HepG2 (cell line): ENCODE results near the gene MRNIP. TPM values are rescaled to one million over a fixed set of nuclear protein-coding genes. Genes with fewer than 3 reads are reported as not detected.

ENCODE experiments used
- ATRX ChIP-seq: sonication (generic); formaldehyde crosslinking; IDR thresholded peaks from 2 replicates; pipeline ENCODE4 v1.4.0; 2020; ENCODE audit warnings: missing genetic modification reagents, borderline replicate concordance
- HBP1 ChIP-seq: IDR thresholded peaks from 2 replicates; pipeline ENCODE4 v1.6.1; 2016; ENCODE audit warnings: low read depth, control low read depth
- HOMEZ ChIP-seq: IDR thresholded peaks from 2 replicates; pipeline ENCODE4 v1.6.1; 2016; ENCODE audit warnings: low read depth
- KDM5A ChIP-seq: fragments of 200-600 bp; sonication (generic); IDR thresholded peaks from 2 replicates; pipeline ENCODE4 v1.7.0; 2018; ENCODE audit warnings: antibody characterized with exemption, mild to moderate bottlenecking, low read length, borderline replicate concordance
- KLF9 ChIP-seq: IDR thresholded peaks from 2 replicates; pipeline ENCODE4 v1.6.1; 2016; ENCODE audit warnings: low read depth
- PRDM15 ChIP-seq: sonication (generic); formaldehyde crosslinking; IDR thresholded peaks from 2 replicates; pipeline ENCODE4 v1.4.0; 2020; ENCODE audit warnings: missing genetic modification reagents
- PRPF4 ChIP-seq: fragments of 200-400 bp; formaldehyde crosslinking; IDR thresholded peaks from 2 replicates; pipeline ENCODE4 v1.6.1; 2016; ENCODE audit warnings: low read length, low read depth; ENCODE audit not compliant: poor library complexity, severe bottlenecking
- REST ChIP-seq, 2 experiments: IDR thresholded peaks; 2 replicates each; pipeline ENCODE4 v1.6.1; 2011 to 2012; ENCODE audit warnings: low read length in 2 of 2, borderline replicate concordance in 1 of 2, low read depth in 1 of 2, mild to moderate bottlenecking in 1 of 2, moderate library complexity in 1 of 2
- STAG1 ChIP-seq: sonication (generic); formaldehyde crosslinking; IDR thresholded peaks from 2 replicates; pipeline ENCODE4 v1.4.0; 2020; ENCODE audit warnings: missing genetic modification reagents
- THRA ChIP-seq: sonication (generic); formaldehyde crosslinking; IDR thresholded peaks from 2 replicates; pipeline ENCODE4 v1.4.0; 2020; ENCODE audit warnings: missing genetic modification reagents, borderline replicate concordance
- ZNF335 ChIP-seq: sonication (generic); formaldehyde crosslinking; IDR thresholded peaks from 2 replicates; pipeline ENCODE4 v1.4.0; 2020; ENCODE audit warnings: missing genetic modification reagents
- ZNF572 ChIP-seq: sonication (generic); formaldehyde crosslinking; IDR thresholded peaks from 2 replicates; pipeline ENCODE4 v1.5.1; 2020; ENCODE audit warnings: mild to moderate bottlenecking, missing genetic modification reagents
- ZNF784 ChIP-seq: sonication (generic); formaldehyde crosslinking; IDR thresholded peaks from 2 replicates; pipeline ENCODE4 v1.5.1; 2020; ENCODE audit warnings: missing genetic modification reagents, mild to moderate bottlenecking, borderline replicate concordance
- ZSCAN30 ChIP-seq: sonication (generic); formaldehyde crosslinking; IDR thresholded peaks from 2 replicates; pipeline ENCODE4 v1.5.0; 2020; ENCODE audit warnings: mild to moderate bottlenecking, missing genetic modification reagents
- ZSCAN31 ChIP-seq: sonication (generic); formaldehyde crosslinking; IDR thresholded peaks from 2 replicates; pipeline ENCODE4 v1.5.0; 2020; ENCODE audit warnings: low read depth, mild to moderate bottlenecking, missing genetic modification reagents
- polyA plus RNA-seq, 8 experiments: library from polyadenylated mRNA; depleted of rRNA in 3 of 8; stranded (reverse) in 7 of 8; unstranded in 1 of 8; fragments of >200 nt; fragmentation: Illumina TruSeq in 4 of 8; extraction: Trizol in 4 of 8; gene quantifications; 2 replicates each; pipeline versions ENCODE4 v1.2.1 to v1.2.3, GENCODE V29; 2011 to 2016; ENCODE audit warnings: low read depth in 4 of 8, missing spikeins in 1 of 8, mixed read lengths in 1 of 8; ENCODE audit not compliant: insufficient read depth in 1 of 8
- total RNA-seq, 5 experiments: library from RNA; depleted of rRNA; stranded (reverse); fragments of >200 nt; fragmentation: Illumina TruSeq; extraction: Trizol; gene quantifications; 2 replicates each; pipeline ENCODE4 v1.2.3, GENCODE V29; 2016; ENCODE audit warnings: low read depth in 1 of 5

MRNIP gene
- total and polyA plus RNA-seq, 2 of the 13 experiments (the other 11 are each of a cell fraction or from before 2014, with no cell fraction given): 15.5 to 34.1 TPM

- TF ChIP-seq ZNF784 (peak; percentile 52; the same call in 1 of the 2 replicates), HOMEZ (no peak), PRPF4 (peak; percentile 89), ZNF335 (CRISPR knock-in tag) (peak; percentile 44; the same call in 1 of the 2 replicates), REST (IDR thresholded peaks at IDR 0.05; ENCODE audit: borderline replicate concordance in 1 of 2, low read depth in 1 of 2, low read length in 2 of 2) (peak in 1 of 2 experiments; percentile 46; a peak in 1 of 4 replicates), ZSCAN31 (CRISPR knock-in tag) (0 out of 2 replicates have a peak, but pooled peaks have one; percentile 11), STAG1 (CRISPR knock-in tag) (peak; percentile 23), THRA (CRISPR knock-in tag) (peak; percentile 93), KLF9 (no peak), PRDM15 (CRISPR knock-in tag) (peak; percentile 72), ZNF572 (CRISPR knock-in tag) (peak; percentile 65; the same call in 1 of the 2 replicates), KDM5A (no peak), HBP1 (CRISPR knock-in tag) (peak; percentile 93; the same call in 1 of the 2 replicates), ZSCAN30 (no peak), ATRX (CRISPR knock-in tag) (no peak)
Measured at GRCh38 chr5:179818746-179819295, 39.8 kb downstream of the MRNIP start (continued).
